SK-N-SH (cell line): ENCODE data around the gene BNC2. TPM values are rescaled to one million over a fixed set of nuclear protein-coding genes. Genes with fewer than 3 reads are reported as not detected.

Experiments
- CTCF ChIA-PET: fragments of 300-600, 350-600 bp; formaldehyde crosslinking; extraction: SDS; loops from one replicate; lab custom pipeline; 2021; lab: Yijun Ruan, JAX
- POLR2A ChIA-PET: fragments of 350-600 bp; sonication (Branson Sonifier 250); formaldehyde crosslinking; extraction: SDS; loops from one replicate; lab custom pipeline; 2020; ENCODE audit warnings: antibody characterized with exemption, inconsistent platforms; lab: Yijun Ruan, JAX
- DNase-seq: peaks from one replicate; pipeline ENCODE4 v3.0.0; 2012
- H2AFZ ChIP-seq: fragments of 200-600 bp; sonication (generic); 2 replicates; pipeline ENCODE4 v1.8.1; 2016; ENCODE audit warnings: antibody characterized with exemption, mild to moderate bottlenecking, low read depth
- H3F3A ChIP-seq: fragments of 200-600 bp; sonication (generic); replicated peaks from 2 replicates; pipeline ENCODE3; 2016; ENCODE audit warnings: antibody characterized with exemption, mild to moderate bottlenecking; ENCODE audit not compliant: insufficient read depth
- H3K27ac ChIP-seq, 2 experiments: fragments of 200-500 bp in 1 of 2; fragments of 200-600 bp in 1 of 2; sonication (Bioruptor generic) in 1 of 2; sonication (generic), shearing (Covaris generic) in 1 of 2; 2 replicates each; pipeline versions ENCODE4 v1.5.1 to v1.6.1; 2014 to 2016; ENCODE audit warnings: low read depth in 2 of 2, inconsistent platforms in 1 of 2, low read length in 1 of 2, mild to moderate bottlenecking in 1 of 2, mixed read lengths in 1 of 2
- H3K27me3 ChIP-seq: fragments of 200-600 bp; sonication (generic), shearing (Covaris generic); 2 replicates; pipeline ENCODE4 v1.6.1; 2016; ENCODE audit warnings: mixed run types; ENCODE audit not compliant: insufficient read depth
- H3K36me3 ChIP-seq, 2 experiments: fragments of 200-500 bp in 1 of 2; fragments of 200-600 bp in 1 of 2; sonication (Bioruptor generic) in 1 of 2; sonication (generic) in 1 of 2; replicated peaks in 1 of 2; 2 replicates each; pipeline versions ENCODE3 to v1.5.1; 2014 to 2016; ENCODE audit warnings: low read length in 1 of 2, mild to moderate bottlenecking in 1 of 2; ENCODE audit not compliant: insufficient read depth in 2 of 2, control insufficient read depth in 1 of 2
- H3K4me1 ChIP-seq, 2 experiments: fragments of 200-500 bp in 1 of 2; fragments of 200-600 bp in 1 of 2; sonication (Bioruptor generic) in 1 of 2; sonication (generic), shearing (Covaris generic) in 1 of 2; 2 replicates each; pipeline versions ENCODE4 v1.5.1 to v1.6.1; 2014 to 2016; ENCODE audit warnings: low read depth in 1 of 2, low read length in 1 of 2, mixed run types in 1 of 2; ENCODE audit not compliant: insufficient read depth in 2 of 2, control insufficient read depth in 1 of 2
- H3K4me2 ChIP-seq: fragments of 200-600 bp; sonication (generic), shearing (Covaris generic); 2 replicates; pipeline ENCODE4 v1.6.1; 2017; ENCODE audit warnings: mixed run types
- H3K4me3 ChIP-seq, 2 experiments: fragments of 200-500 bp in 1 of 2; fragments of 200-600 bp in 1 of 2; sonication (Bioruptor generic) in 1 of 2; sonication (generic), shearing (Covaris generic) in 1 of 2; 2 replicates each; pipeline versions ENCODE4 v1.5.1 to v1.8.1; 2014 to 2016; ENCODE audit warnings: low read depth in 2 of 2, inconsistent platforms in 1 of 2, low read length in 1 of 2, mild to moderate bottlenecking in 1 of 2, mixed read lengths in 1 of 2, moderate library complexity in 1 of 2
- H3K79me2 ChIP-seq: fragments of 200-600 bp; sonication (generic); 2 replicates; pipeline ENCODE4 v1.8.1; 2017; ENCODE audit warnings: mild to moderate bottlenecking; ENCODE audit not compliant: insufficient read depth
- H3K9ac ChIP-seq: fragments of 200-600 bp; sonication (generic); 2 replicates; pipeline ENCODE4 v1.6.1; 2017; ENCODE audit warnings: mixed run types
- H3K9me2 ChIP-seq: fragments of 200-600 bp; sonication (generic); 2 replicates; pipeline ENCODE4 v1.6.1; 2017; ENCODE audit warnings: mixed run types
- H3K9me3 ChIP-seq: fragments of 200-600 bp; sonication (generic); 2 replicates; pipeline ENCODE4 v1.6.1; 2017; ENCODE audit warnings: mixed run types, mild to moderate bottlenecking, moderate library complexity
- H4K20me1 ChIP-seq: fragments of 200-600 bp; sonication (generic); 2 replicates; pipeline ENCODE4 v1.6.1; 2017; ENCODE audit warnings: mild to moderate bottlenecking, mixed run types; ENCODE audit not compliant: insufficient read depth
- CHD2 ChIP-seq: fragments of 150-350 bp; IDR thresholded peaks from 2 replicates; pipeline ENCODE4 v1.6.1; 2018; ENCODE audit warnings: low read length; ENCODE audit not compliant: partially characterized antibody
- ELF1 ChIP-seq: IDR thresholded peaks from 2 replicates; pipeline ENCODE4 v1.4.0; 2012
- EP300 ChIP-seq, 2 experiments: IDR thresholded peaks; 2 replicates each; pipeline versions ENCODE4 v1.4.0 to v1.6.1; 2012; ENCODE audit warnings: borderline replicate concordance in 1 of 2, low read depth in 1 of 2, low read length in 1 of 2
- FOSL2 ChIP-seq: IDR thresholded peaks from 2 replicates; pipeline ENCODE4 v1.4.0; 2012; ENCODE audit warnings: low read depth, mild to moderate bottlenecking, moderate library complexity, borderline replicate concordance
- FOXJ3 ChIP-seq: sonication (generic); formaldehyde crosslinking; IDR thresholded peaks from 2 replicates; pipeline ENCODE4 v1.5.1; 2020; ENCODE audit warnings: mild to moderate bottlenecking, missing genetic modification reagents
- GATA2 ChIP-seq: sonication (generic); formaldehyde crosslinking; IDR thresholded peaks from 2 replicates; pipeline ENCODE4 v1.5.0; 2020; ENCODE audit warnings: mild to moderate bottlenecking, missing genetic modification reagents
- MEF2A ChIP-seq: IDR thresholded peaks from 2 replicates; pipeline ENCODE4 v1.4.0; 2012; ENCODE audit warnings: low read depth, borderline replicate concordance
- MXI1 ChIP-seq: IDR thresholded peaks from 2 replicates; pipeline ENCODE4 v1.6.1; 2012; ENCODE audit warnings: mild to moderate bottlenecking, low read depth, low read length, improper control_type of control experiment
- POLR2AphosphoS5 ChIP-seq: IDR thresholded peaks from 2 replicates; pipeline ENCODE4 v1.6.1; 2012; ENCODE audit warnings: low read depth, low read length
- RAD21 ChIP-seq: IDR thresholded peaks from 2 replicates; pipeline ENCODE4 v1.6.1; 2012; ENCODE audit warnings: mild to moderate bottlenecking, low read length
- RCOR1 ChIP-seq: fragments of 150-350 bp; IDR thresholded peaks from 2 replicates; pipeline ENCODE4 v1.6.1; 2017; ENCODE audit warnings: antibody characterized with exemption, low read length
- RXRA ChIP-seq: IDR thresholded peaks from 2 replicates; pipeline ENCODE4 v1.4.0; 2012; ENCODE audit warnings: low read depth, mild to moderate bottlenecking, borderline replicate concordance
- TAF1 ChIP-seq: IDR thresholded peaks from 2 replicates; pipeline ENCODE4 v1.6.1; 2012; ENCODE audit warnings: low read depth, mild to moderate bottlenecking, low read length, moderate library complexity, borderline replicate concordance
- TCF12 ChIP-seq: IDR thresholded peaks from 2 replicates; pipeline ENCODE4 v1.4.0; 2012
- TEAD4 ChIP-seq: IDR thresholded peaks from 2 replicates; pipeline ENCODE4 v1.4.0; 2012; ENCODE audit warnings: mild to moderate bottlenecking, borderline replicate concordance; ENCODE audit not compliant: insufficient read depth
- YY1 ChIP-seq: IDR thresholded peaks from 2 replicates; pipeline ENCODE4 v1.4.0; 2012; ENCODE audit warnings: low read depth, mild to moderate bottlenecking
- WGBS: methylation state at CpG from one replicate; pipeline ENCODE4 v1.1.6; 2017; ENCODE audit warnings: low lambda C conversion rate; 5-methylcytosine and 5-hydroxymethylcytosine counted together
- polyA plus RNA-seq, 3 experiments: library from polyadenylated mRNA; depleted of rRNA; stranded (reverse); fragments of >200 nt; gene quantifications; 2 replicates each; pipeline ENCODE4 v1.2.3, GENCODE V29; 2012
- TF ChIP-seq, protein P1 (sequence below): fragments of 200-600 bp; sonication (generic); IDR thresholded peaks from 2 replicates; pipeline ENCODE4 v1.6.1; 2017; ENCODE audit warnings: antibody characterized with exemption, mild to moderate bottlenecking, moderate library complexity
- TF ChIP-seq, protein P2 (sequence below): fragments of 150-350 bp; IDR thresholded peaks from 2 replicates; pipeline ENCODE4 v1.6.1; 2017; ENCODE audit warnings: antibody characterized with exemption, low read length, low read depth, borderline replicate concordance
- TF ChIP-seq, protein P3 (sequence below): IDR thresholded peaks from 2 replicates; pipeline ENCODE4 v1.4.0; 2012; ENCODE audit warnings: low read depth
- TF ChIP-seq, protein P4 (sequence below): IDR thresholded peaks from 2 replicates; pipeline ENCODE4 v1.4.0; 2012; ENCODE audit warnings: low read depth, borderline replicate concordance

The BNC2 gene
- polyA plus RNA-seq, 1 of the 3 experiments (the other 2 are of a cell fraction) = 8.8 TPM

DNA sequence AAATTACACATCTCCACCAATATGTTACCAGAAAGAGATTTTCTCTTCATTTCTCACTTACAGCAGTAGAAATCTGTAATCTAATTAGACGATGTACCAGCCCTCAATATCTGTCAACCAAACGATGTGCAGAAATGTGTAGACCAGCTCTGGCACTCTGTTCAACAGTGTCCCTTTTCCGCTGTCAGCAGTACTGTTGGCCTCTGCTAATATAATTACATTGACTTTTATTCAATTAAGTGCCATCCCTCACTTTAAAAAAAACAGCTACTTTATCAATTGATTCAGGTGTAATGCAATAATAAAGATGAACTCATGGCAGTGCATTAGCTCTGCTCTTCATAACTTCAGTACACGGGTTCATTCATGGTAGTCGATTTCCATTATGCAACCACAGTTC, 448.4 kb downstream of the BNC2 start:
- H3K27ac ChIP-seq = peak overlapping the region; percentile 49 to 81
- H3K79me2 ChIP-seq = peaks cover 8% of the 10 kb centered on the region
- H3K4me1 ChIP-seq = peaks cover 19 to 40% of the 10 kb centered on the region in 2 experiments
- no peaks in the 10 kb centered on the region for H3K9me3 ChIP-seq
- WGBS = 38% methylated on average over 5 of the region's 5 CpGs
- no peak overlapping the region for H2AFZ ChIP-seq
- peak; percentile 60 for DNase-seq
- TF ChIP-seq, protein P1, sequence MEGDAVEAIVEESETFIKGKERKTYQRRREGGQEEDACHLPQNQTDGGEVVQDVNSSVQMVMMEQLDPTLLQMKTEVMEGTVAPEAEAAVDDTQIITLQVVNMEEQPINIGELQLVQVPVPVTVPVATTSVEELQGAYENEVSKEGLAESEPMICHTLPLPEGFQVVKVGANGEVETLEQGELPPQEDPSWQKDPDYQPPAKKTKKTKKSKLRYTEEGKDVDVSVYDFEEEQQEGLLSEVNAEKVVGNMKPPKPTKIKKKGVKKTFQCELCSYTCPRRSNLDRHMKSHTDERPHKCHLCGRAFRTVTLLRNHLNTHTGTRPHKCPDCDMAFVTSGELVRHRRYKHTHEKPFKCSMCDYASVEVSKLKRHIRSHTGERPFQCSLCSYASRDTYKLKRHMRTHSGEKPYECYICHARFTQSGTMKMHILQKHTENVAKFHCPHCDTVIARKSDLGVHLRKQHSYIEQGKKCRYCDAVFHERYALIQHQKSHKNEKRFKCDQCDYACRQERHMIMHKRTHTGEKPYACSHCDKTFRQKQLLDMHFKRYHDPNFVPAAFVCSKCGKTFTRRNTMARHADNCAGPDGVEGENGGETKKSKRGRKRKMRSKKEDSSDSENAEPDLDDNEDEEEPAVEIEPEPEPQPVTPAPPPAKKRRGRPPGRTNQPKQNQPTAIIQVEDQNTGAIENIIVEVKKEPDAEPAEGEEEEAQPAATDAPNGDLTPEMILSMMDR = no peak
- TF ChIP-seq YY1 (no peak), RCOR1 (peak; percentile 100), ELF1 (no peak), MEF2A (no peak), TCF12 (peak; percentile 69), RAD21 (peak; percentile 30; the same call in 1 of the 2 replicates), FOSL2 (no peak), POLR2AphosphoS5 (no peak), MXI1 (0 out of 2 replicates have a peak, but pooled peaks have one; percentile 16), EP300 (IDR thresholded peaks at IDR 0.05; ENCODE audit: borderline replicate concordance in 1 of 2, low read depth in 1 of 2, low read length in 1 of 2) (peak in 1 of 2 experiments; percentile 97; a peak in 2 of 4 replicates), RXRA (no peak), FOXJ3 (CRISPR knock-in tag) (peak; percentile 74; the same call in 1 of the 2 replicates), CHD2 (peak; percentile 80), TAF1 (no peak), GATA2 (CRISPR knock-in tag) (peak; percentile 80), TEAD4 (no peak)
- TF ChIP-seq, protein P2, sequence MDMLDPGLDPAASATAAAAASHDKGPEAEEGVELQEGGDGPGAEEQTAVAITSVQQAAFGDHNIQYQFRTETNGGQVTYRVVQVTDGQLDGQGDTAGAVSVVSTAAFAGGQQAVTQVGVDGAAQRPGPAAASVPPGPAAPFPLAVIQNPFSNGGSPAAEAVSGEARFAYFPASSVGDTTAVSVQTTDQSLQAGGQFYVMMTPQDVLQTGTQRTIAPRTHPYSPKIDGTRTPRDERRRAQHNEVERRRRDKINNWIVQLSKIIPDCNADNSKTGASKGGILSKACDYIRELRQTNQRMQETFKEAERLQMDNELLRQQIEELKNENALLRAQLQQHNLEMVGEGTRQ = no peak
- TF ChIP-seq, protein P3, sequence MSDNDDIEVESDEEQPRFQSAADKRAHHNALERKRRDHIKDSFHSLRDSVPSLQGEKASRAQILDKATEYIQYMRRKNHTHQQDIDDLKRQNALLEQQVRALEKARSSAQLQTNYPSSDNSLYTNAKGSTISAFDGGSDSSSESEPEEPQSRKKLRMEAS = no peak
- TF ChIP-seq, protein P4, sequence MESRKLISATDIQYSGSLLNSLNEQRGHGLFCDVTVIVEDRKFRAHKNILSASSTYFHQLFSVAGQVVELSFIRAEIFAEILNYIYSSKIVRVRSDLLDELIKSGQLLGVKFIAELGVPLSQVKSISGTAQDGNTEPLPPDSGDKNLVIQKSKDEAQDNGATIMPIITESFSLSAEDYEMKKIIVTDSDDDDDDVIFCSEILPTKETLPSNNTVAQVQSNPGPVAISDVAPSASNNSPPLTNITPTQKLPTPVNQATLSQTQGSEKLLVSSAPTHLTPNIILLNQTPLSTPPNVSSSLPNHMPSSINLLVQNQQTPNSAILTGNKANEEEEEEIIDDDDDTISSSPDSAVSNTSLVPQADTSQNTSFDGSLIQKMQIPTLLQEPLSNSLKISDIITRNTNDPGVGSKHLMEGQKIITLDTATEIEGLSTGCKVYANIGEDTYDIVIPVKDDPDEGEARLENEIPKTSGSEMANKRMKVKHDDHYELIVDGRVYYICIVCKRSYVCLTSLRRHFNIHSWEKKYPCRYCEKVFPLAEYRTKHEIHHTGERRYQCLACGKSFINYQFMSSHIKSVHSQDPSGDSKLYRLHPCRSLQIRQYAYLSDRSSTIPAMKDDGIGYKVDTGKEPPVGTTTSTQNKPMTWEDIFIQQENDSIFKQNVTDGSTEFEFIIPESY = no peak
- peaks cover 2 to 19% of the 10 kb centered on the region in 2 experiments for H3K36me3 ChIP-seq
- ChIA-PET POLR2A (no interaction called here), CTCF (interaction anchor here (1.1 kb wide), 1 partner anchor 11 kb away, joined by 4 read pairs; no protein-coding TSS in a partner anchor)
- H3K27me3 ChIP-seq = no peaks in the 10 kb centered on the region
- peaks cover 22% of the 10 kb centered on the region for H3F3A ChIP-seq
- no peaks in the 10 kb centered on the region for H4K20me1 ChIP-seq
- H3K4me2 ChIP-seq = peak overlapping the region; percentile 52
- peak overlapping the region; percentile 32 for H3K9ac ChIP-seq
- no peaks in the 10 kb centered on the region for H3K9me2 ChIP-seq
- H3K4me3 ChIP-seq = no peak overlapping the region
